DND-41 (cell line): ENCODE data around the gene ARTN.

ENCODE experiments used
- CTCF ChIP-seq: IDR thresholded peaks from 2 replicates; pipeline ENCODE4 v1.5.1; 2012; ENCODE audit warnings: borderline replicate concordance, low read length, moderate library complexity, mild to moderate bottlenecking; ENCODE audit not compliant: poor library complexity, severe bottlenecking; ENCODE audit errors: extremely low read depth
- EZH2 ChIP-seq: IDR thresholded peaks from 3 replicates; pipeline ENCODE4 v1.6.1; 2012; ENCODE audit warnings: borderline replicate concordance, low read depth, mild to moderate bottlenecking, moderate library complexity, low read length, inconsistent platforms; ENCODE audit not compliant: severe bottlenecking

DNA sequence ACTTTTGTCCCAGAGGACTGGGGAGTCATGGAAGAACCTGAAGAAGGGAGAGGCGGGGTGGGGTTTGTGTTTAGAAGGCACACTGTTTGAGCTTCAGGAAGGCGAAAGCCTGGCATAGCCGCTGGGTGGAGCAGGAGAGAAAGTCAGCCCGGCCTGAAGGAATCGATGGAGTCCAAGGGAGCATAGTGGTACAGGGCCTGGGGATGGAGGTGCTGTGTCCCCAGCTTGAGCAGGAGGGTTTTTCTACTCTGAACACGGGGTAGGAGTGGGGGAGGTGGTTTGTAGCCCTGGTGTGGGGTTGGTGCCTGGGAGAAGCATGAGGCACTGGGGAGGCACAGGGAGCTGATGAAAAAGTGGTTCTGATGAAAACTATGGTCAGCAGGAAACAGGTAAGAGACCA, 53.1 kb downstream of the ARTN start:
- TF ChIP-seq CTCF (no peak), EZH2 (no peak)
